ENCODE measurements around the gene GABRD.

Gene GABRD

GRCh38 chr1:2065699-2066098, 46.6 kb downstream of the GABRD start:
- no peak for TF ChIP-seq CTCF (IDR thresholded peaks at IDR 0.05; ENCODE audit: control insufficient read depth, insufficient read depth, low read depth, low read length, missing control alignments)
- H3K4me3 ChIP-seq (ENCODE audit: control insufficient read depth, low read depth, low read length) = no peak overlapping the region
- DNase-seq (ENCODE audit: low read depth) = no peak

GRCh38 chr1:2067393-2067792, 48.2 kb downstream of the GABRD start:
- no peak for TF ChIP-seq CTCF (IDR thresholded peaks at IDR 0.05; ENCODE audit: control insufficient read depth, insufficient read depth, low read depth, low read length, missing control alignments)
- no peak for DNase-seq (ENCODE audit: low read depth)
- H3K4me3 ChIP-seq (ENCODE audit: control insufficient read depth, low read depth, low read length) = no peak overlapping the region

- DNase-seq (ENCODE audit: low read depth) = no peak
- TF ChIP-seq CTCF (IDR thresholded peaks at IDR 0.05; ENCODE audit: control insufficient read depth, insufficient read depth, low read depth, low read length, missing control alignments) = no peak
- H3K4me3 ChIP-seq (ENCODE audit: control insufficient read depth, low read depth, low read length) = no peak overlapping the region
Observed at GRCh38 chr1:2067981-2068380, 48.8 kb downstream of the GABRD start.

GRCh38 chr1:2068951-2069350, 49.8 kb downstream of the GABRD start:
- TF ChIP-seq CTCF (IDR thresholded peaks at IDR 0.05; ENCODE audit: control insufficient read depth, insufficient read depth, low read depth, low read length, missing control alignments) = no peak
- no peak overlapping the region for H3K4me3 ChIP-seq (ENCODE audit: control insufficient read depth, low read depth, low read length)
- no peak for DNase-seq (ENCODE audit: low read depth)

GRCh38 chr1:2070016-2070415, 50.9 kb downstream of the GABRD start:
- no peak overlapping the region for H3K4me3 ChIP-seq (ENCODE audit: control insufficient read depth, low read depth, low read length)
- no peak for TF ChIP-seq CTCF (IDR thresholded peaks at IDR 0.05; ENCODE audit: control insufficient read depth, insufficient read depth, low read depth, low read length, missing control alignments)

GRCh38 chr1:2070800-2071530, 51.8 kb downstream of the GABRD start:
- no peak for DNase-seq (ENCODE audit: low read depth)
- TF ChIP-seq CTCF (IDR thresholded peaks at IDR 0.05; ENCODE audit: control insufficient read depth, insufficient read depth, low read depth, low read length, missing control alignments) = no peak

More at GRCh38 chr1:2070016-2070415, 50.9 kb downstream of the GABRD start:
- no peak for DNase-seq (ENCODE audit: low read depth)

More at GRCh38 chr1:2070800-2071530, 51.8 kb downstream of the GABRD start:
- no peak overlapping the region for H3K4me3 ChIP-seq (ENCODE audit: control insufficient read depth, low read depth, low read length)

Measured in AG09309 (cell line).